GM19455 (cell line): ENCODE data around the gene APBB1IP.
"Not testable (repeated sequence)": the region's sequence is repeated elsewhere in the genome, so short reads cannot be mapped to it uniquely, and the experiment has no call there.

Experiments
- ATAC-seq: cut with Tn5 transposase; IDR thresholded peaks from one replicate; pipeline ENCODE4 v1.9.1; 2021; ENCODE audit not compliant: unreplicated experiment

APBB1IP gene

DNA sequence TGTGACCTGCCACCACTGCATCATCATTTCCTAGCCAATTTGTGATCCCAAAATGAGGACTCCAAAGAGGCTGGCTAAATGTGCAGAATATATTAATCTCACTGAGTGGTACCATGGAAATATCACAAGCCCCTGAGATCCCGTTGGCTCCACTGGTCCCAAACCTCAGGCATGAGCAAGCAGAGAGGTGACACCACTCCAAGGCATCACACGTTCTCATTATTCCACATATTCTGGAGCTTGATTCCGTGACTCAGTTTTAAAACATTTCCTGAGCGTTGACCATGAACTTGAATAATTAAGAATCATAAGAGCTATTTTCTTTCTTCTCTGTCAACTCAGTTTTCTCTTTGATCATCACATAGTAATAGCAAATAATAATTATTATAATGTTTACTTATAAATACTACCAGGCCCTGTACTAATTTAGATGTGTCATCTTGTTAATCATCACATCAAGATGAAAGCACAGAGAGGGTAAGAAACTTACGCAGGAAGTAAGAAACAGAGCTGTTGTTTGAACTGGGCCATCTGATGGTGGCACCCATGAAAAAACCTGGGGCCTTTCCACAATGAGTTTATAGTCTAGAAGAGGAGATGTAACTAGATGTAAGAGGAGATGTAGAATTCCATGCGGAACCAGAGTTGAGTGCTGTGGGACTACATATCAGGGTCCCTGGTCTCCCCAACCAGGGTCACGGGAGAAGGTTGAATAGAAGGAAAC is 3.5 kb downstream of the APBB1IP start:
- no peak for ATAC-seq

GRCh38 chr10:26445411-26446031 is 7.4 kb downstream of the APBB1IP start:
- ATAC-seq, result no peak

DNA sequence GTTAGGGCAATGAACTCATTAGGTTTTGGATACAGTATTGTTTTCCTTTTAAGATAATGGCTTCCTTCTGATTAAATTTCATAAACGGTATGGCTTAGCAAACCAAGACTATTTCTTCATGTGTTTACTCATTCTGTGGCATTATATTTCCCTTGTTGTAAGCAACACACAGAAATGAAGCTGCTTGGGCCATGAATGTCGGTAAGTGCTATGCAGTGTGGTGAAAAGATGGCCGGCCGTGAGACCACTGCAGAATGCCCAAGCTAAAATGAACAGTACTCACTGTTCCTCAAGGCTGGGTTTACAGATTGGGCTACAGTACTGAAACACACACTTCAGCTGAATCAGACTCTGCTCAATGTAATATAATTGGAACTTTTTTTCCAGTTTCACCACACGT is 8.1 kb downstream of the APBB1IP start:
- no peak for ATAC-seq

DNA sequence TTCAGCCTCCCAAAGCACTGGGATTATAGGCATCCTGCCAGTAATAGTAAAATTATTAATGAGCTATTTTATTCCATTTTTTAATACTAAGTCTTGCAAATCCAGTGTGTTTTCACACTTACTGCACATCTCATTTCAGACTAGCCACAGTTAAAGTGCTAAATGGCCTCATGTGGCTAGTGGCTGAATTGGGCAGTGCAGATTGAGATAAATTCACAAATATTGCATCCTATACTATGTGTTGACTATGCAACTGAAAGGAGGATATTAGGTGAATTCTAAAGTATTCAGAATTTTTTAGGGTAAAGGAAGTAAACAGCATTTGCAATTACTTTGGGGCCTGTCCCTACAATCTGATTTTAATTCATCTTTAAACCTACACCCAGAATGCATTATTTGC is 10.2 kb downstream of the APBB1IP start:
- peak; percentile 43 for ATAC-seq

GRCh38 chr10:26448706-26449435 is 10.7 kb downstream of the APBB1IP start:
- ATAC-seq, result peak; percentile 91

DNA sequence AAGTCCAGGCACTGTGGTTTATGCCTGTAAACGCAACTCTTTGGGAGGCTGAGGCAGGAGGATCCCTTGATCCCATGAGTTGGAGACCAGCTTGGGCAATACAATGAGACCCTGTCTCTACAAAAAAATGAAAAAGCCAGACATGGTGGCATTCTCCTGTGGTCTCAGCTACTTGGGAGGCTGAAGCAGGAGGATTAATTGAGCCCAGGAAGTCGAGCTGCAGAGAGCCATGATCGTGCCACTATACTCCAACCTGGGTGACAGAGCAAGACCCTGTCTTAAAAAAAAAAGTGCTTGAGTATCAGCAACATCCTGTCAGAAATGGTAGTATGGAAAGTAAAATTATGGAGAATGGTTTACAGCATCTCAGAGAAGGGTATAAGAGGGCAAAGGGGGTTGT is 11.6 kb downstream of the APBB1IP start:
- no peak for ATAC-seq

GRCh38 chr10:26451903-26452302 is 13.8 kb downstream of the APBB1IP start:
- ATAC-seq, result no peak

GRCh38 chr10:26453850-26454249 is 15.7 kb downstream of the APBB1IP start:
- ATAC-seq, result no peak

DNA sequence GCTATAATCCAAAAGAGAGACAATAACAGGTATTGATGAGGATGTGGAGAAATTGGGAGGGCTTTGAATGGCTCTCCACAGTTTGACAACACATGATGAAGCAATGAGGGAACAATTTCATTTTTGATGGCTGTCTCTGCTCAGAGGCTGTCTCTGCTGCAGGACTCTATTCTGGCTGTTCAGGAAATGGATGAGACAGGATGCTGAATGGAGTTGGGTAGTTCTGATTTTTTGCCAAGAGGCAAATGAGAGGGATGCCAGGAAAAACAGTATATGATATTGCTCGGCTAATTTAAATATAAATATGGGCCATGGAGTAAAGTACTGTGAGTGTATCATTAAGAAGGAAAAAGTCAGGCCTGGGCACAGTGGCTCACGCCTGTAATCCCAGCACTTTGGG is 16.8 kb downstream of the APBB1IP start:
- no peak for ATAC-seq

DNA sequence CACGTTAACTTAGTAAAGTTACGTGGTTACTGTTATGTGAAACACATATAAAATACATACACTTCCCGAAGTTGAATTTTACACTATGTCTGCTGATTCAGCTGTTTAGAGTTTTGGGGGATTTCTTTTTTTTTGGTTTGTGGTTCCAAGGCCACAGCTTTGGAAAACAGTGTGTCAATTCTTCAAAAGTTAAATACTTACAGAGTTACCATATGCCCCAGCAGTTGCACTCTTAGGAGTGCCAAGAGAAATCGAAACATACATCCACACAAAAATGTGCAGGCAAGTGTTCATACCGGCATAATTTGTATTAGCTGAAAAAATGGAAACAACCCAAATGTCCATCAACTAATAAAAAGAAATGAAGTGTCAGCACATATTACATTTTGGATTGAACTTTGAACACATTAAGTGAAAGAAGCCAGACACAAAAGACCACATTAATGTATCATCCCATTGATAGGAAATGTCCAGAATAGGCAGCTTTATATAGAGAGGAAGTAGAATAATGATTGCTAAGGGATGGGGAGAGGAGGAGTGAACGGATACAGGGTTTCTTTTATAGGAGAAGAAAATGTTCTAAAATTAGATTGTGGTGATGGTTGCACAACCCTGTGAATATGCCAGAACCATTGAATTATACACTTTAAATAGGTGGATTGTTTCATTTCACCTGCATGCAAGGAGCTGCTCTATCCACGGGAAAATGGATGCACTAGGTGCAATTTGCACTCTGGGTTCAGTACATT is 17.6 kb downstream of the APBB1IP start:
- no peak for ATAC-seq

- ATAC-seq, result peak; percentile 93
Observed at GRCh38 chr10:26457088-26457487, 18.9 kb downstream of the APBB1IP start.

GRCh38 chr10:26460736-26461135 is 22.6 kb downstream of the APBB1IP start:
- no peak for ATAC-seq

DNA sequence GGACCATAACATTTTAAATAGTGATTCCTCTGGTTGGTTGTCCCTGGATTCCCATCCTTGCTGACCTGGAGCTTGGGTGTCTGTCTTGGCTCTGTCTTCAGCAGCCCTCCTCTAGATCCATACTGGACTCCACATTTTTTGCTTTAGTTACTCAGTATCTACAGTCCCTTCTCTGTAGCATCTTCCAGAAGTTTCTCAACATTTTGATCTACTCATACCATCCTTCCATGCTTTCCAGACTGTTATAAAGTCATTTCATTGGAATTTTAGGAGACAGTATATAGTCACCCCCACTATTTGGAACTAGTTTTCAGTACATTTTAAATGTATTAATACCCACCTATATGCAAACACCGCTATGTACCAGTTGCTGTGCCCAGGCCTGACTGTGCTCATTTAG is 25.8 kb downstream of the APBB1IP start:
- no peak for ATAC-seq

- ATAC-seq, result no peak
Observed at GRCh38 chr10:26464632-26465280, 26.6 kb downstream of the APBB1IP start.

DNA sequence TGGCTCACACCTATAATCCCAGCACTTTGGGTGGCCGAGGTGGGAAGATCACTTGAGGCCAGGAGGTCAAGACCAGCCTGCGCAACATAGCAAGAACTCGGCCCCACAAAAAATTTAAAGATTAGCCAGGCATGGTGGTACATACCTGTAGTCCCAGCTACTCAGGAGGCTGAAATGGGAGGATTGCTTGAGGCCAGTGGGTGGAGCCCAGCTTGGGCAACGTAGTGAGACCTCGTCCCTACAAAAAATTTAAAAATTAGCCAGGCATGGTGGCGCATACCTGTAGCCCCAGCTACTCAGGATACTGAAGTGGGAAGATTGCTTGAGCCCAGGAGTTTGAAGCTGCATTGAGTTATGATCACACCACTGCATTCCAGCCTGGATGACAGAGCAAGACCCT is 28.4 kb downstream of the APBB1IP start:
- not testable (repeated sequence) for ATAC-seq

DNA sequence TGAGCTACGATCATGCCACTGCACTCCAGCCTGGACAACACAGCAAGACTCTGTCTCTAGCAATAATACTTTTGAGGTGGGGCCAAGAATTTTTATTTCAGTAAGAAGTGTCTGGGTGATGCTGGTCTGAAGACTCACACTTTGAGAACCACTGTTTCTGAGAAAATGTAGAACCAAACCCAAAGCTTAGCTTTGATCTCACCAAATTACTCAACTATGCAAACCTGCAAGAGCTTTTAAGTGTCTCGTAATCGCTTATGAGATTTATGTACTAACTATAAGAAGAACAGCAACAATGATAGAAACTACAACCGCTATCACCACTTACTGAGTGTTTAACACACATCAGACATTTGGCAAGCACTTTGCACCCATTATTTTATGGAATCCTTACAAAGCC is 29.5 kb downstream of the APBB1IP start:
- ATAC-seq, result no peak

- no peak for ATAC-seq
Observed at GRCh38 chr10:26468291-26468690, 30.1 kb downstream of the APBB1IP start.

- peak; percentile 45 for ATAC-seq
Observed at GRCh38 chr10:26468700-26469099, 30.6 kb downstream of the APBB1IP start.

DNA sequence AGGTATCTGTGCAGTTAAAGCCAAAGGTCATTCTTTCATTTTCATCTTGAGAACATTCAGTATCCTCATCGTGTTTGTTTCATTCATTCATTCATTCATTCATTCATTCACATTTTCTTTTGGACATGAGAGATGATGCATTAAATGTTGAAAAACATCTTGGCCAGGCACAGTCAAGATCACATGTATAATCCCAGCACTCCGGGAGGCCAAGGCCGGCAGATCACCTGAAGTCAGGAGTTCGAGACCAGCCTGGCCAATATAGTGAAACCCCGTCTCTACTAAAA is 34.3 kb downstream of the APBB1IP start:
- no peak for ATAC-seq

- ATAC-seq, result no peak
Observed at GRCh38 chr10:26474026-26474425, 35.9 kb downstream of the APBB1IP start.

DNA sequence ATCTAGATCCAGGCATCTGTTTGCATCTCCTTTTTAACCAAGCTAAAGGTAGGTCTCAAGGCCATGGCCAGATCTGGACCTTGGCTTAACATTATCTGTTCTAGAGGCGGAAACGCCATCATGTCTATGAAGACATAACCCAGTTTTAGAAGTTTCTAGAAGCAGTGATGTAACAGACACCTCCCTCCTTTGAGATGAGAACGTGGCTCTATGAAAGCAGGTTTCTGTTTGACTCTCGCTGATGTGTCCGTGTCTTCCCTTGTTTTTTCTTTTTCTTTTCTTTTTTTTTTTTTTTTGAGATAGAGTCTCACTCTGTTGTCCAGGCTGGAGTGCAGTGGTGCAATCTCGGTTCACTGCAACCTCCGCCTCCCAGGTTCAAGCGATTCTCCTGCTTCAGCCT is 36.7 kb downstream of the APBB1IP start:
- not testable (repeated sequence) for ATAC-seq
